SK-N-SH (cell line): ENCODE measurements around the gene MTUS2. TPM values are rescaled to one million over a fixed set of nuclear protein-coding genes. Genes with fewer than 3 reads are reported as not detected.

Source experiments
- CTCF ChIA-PET: fragments of 300-600, 350-600 bp; formaldehyde crosslinking; extraction: SDS; loops from one replicate; lab custom pipeline; 2021; lab: Yijun Ruan, JAX
- POLR2A ChIA-PET: fragments of 350-600 bp; sonication (Branson Sonifier 250); formaldehyde crosslinking; extraction: SDS; loops from one replicate; lab custom pipeline; 2020; ENCODE audit warnings: antibody characterized with exemption, inconsistent platforms; lab: Yijun Ruan, JAX
- DNase-seq: peaks from one replicate; pipeline ENCODE4 v3.0.0; 2012
- H2AFZ ChIP-seq: fragments of 200-600 bp; sonication (generic); 2 replicates; pipeline ENCODE4 v1.8.1; 2016; ENCODE audit warnings: antibody characterized with exemption, mild to moderate bottlenecking, low read depth
- H3F3A ChIP-seq: fragments of 200-600 bp; sonication (generic); replicated peaks from 2 replicates; pipeline ENCODE3; 2016; ENCODE audit warnings: antibody characterized with exemption, mild to moderate bottlenecking; ENCODE audit not compliant: insufficient read depth
- H3K27ac ChIP-seq, 2 experiments: fragments of 200-500 bp in 1 of 2; fragments of 200-600 bp in 1 of 2; sonication (Bioruptor generic) in 1 of 2; sonication (generic), shearing (Covaris generic) in 1 of 2; 2 replicates each; pipeline versions ENCODE4 v1.5.1 to v1.6.1; 2014 to 2016; ENCODE audit warnings: low read depth in 2 of 2, inconsistent platforms in 1 of 2, low read length in 1 of 2, mild to moderate bottlenecking in 1 of 2, mixed read lengths in 1 of 2
- H3K27me3 ChIP-seq: fragments of 200-600 bp; sonication (generic), shearing (Covaris generic); 2 replicates; pipeline ENCODE4 v1.6.1; 2016; ENCODE audit warnings: mixed run types; ENCODE audit not compliant: insufficient read depth
- H3K36me3 ChIP-seq, 2 experiments: fragments of 200-500 bp in 1 of 2; fragments of 200-600 bp in 1 of 2; sonication (Bioruptor generic) in 1 of 2; sonication (generic) in 1 of 2; replicated peaks in 1 of 2; 2 replicates each; pipeline versions ENCODE3 to v1.5.1; 2014 to 2016; ENCODE audit warnings: low read length in 1 of 2, mild to moderate bottlenecking in 1 of 2; ENCODE audit not compliant: insufficient read depth in 2 of 2, control insufficient read depth in 1 of 2
- H3K4me1 ChIP-seq, 2 experiments: fragments of 200-500 bp in 1 of 2; fragments of 200-600 bp in 1 of 2; sonication (Bioruptor generic) in 1 of 2; sonication (generic), shearing (Covaris generic) in 1 of 2; 2 replicates each; pipeline versions ENCODE4 v1.5.1 to v1.6.1; 2014 to 2016; ENCODE audit warnings: low read depth in 1 of 2, low read length in 1 of 2, mixed run types in 1 of 2; ENCODE audit not compliant: insufficient read depth in 2 of 2, control insufficient read depth in 1 of 2
- H3K4me2 ChIP-seq: fragments of 200-600 bp; sonication (generic), shearing (Covaris generic); 2 replicates; pipeline ENCODE4 v1.6.1; 2017; ENCODE audit warnings: mixed run types
- H3K4me3 ChIP-seq, 2 experiments: fragments of 200-500 bp in 1 of 2; fragments of 200-600 bp in 1 of 2; sonication (Bioruptor generic) in 1 of 2; sonication (generic), shearing (Covaris generic) in 1 of 2; 2 replicates each; pipeline versions ENCODE4 v1.5.1 to v1.8.1; 2014 to 2016; ENCODE audit warnings: low read depth in 2 of 2, inconsistent platforms in 1 of 2, low read length in 1 of 2, mild to moderate bottlenecking in 1 of 2, mixed read lengths in 1 of 2, moderate library complexity in 1 of 2
- H3K79me2 ChIP-seq: fragments of 200-600 bp; sonication (generic); 2 replicates; pipeline ENCODE4 v1.8.1; 2017; ENCODE audit warnings: mild to moderate bottlenecking; ENCODE audit not compliant: insufficient read depth
- H3K9ac ChIP-seq: fragments of 200-600 bp; sonication (generic); 2 replicates; pipeline ENCODE4 v1.6.1; 2017; ENCODE audit warnings: mixed run types
- H3K9me2 ChIP-seq: fragments of 200-600 bp; sonication (generic); 2 replicates; pipeline ENCODE4 v1.6.1; 2017; ENCODE audit warnings: mixed run types
- H3K9me3 ChIP-seq: fragments of 200-600 bp; sonication (generic); 2 replicates; pipeline ENCODE4 v1.6.1; 2017; ENCODE audit warnings: mixed run types, mild to moderate bottlenecking, moderate library complexity
- H4K20me1 ChIP-seq: fragments of 200-600 bp; sonication (generic); 2 replicates; pipeline ENCODE4 v1.6.1; 2017; ENCODE audit warnings: mild to moderate bottlenecking, mixed run types; ENCODE audit not compliant: insufficient read depth
- CHD2 ChIP-seq: fragments of 150-350 bp; IDR thresholded peaks from 2 replicates; pipeline ENCODE4 v1.6.1; 2018; ENCODE audit warnings: low read length; ENCODE audit not compliant: partially characterized antibody
- GABPA ChIP-seq: IDR thresholded peaks from 2 replicates; pipeline ENCODE4 v1.4.0; 2012; ENCODE audit warnings: low read depth, mild to moderate bottlenecking
- MEF2A ChIP-seq: IDR thresholded peaks from 2 replicates; pipeline ENCODE4 v1.4.0; 2012; ENCODE audit warnings: low read depth, borderline replicate concordance
- NFIC ChIP-seq: IDR thresholded peaks from 2 replicates; pipeline ENCODE4 v1.4.0; 2012; ENCODE audit warnings: borderline replicate concordance
- PBX3 ChIP-seq: IDR thresholded peaks from 2 replicates; pipeline ENCODE4; 2012
- POLR2AphosphoS5 ChIP-seq: IDR thresholded peaks from 2 replicates; pipeline ENCODE4 v1.6.1; 2012; ENCODE audit warnings: low read depth, low read length
- REST ChIP-seq: IDR thresholded peaks from 2 replicates; pipeline ENCODE4 v1.6.1; 2012; ENCODE audit warnings: mild to moderate bottlenecking, low read depth, low read length, moderate library complexity
- RXRA ChIP-seq: IDR thresholded peaks from 2 replicates; pipeline ENCODE4 v1.4.0; 2012; ENCODE audit warnings: low read depth, mild to moderate bottlenecking, borderline replicate concordance
- SIN3A ChIP-seq: IDR thresholded peaks from 2 replicates; pipeline ENCODE4 v1.6.1; 2012; ENCODE audit warnings: low read depth, mild to moderate bottlenecking, low read length, moderate library complexity, borderline replicate concordance
- TCF12 ChIP-seq: IDR thresholded peaks from 2 replicates; pipeline ENCODE4 v1.4.0; 2012
- ZBTB33 ChIP-seq: IDR thresholded peaks from 2 replicates; pipeline ENCODE4 v1.4.0; 2012; ENCODE audit warnings: low read depth, borderline replicate concordance
- WGBS: methylation state at CpG from one replicate; pipeline ENCODE4 v1.1.6; 2017; ENCODE audit warnings: low lambda C conversion rate; 5-methylcytosine and 5-hydroxymethylcytosine counted together
- polyA plus RNA-seq, 3 experiments: library from polyadenylated mRNA; depleted of rRNA; stranded (reverse); fragments of >200 nt; gene quantifications; 2 replicates each; pipeline ENCODE4 v1.2.3, GENCODE V29; 2012
- TF ChIP-seq, protein P1 (sequence below): fragments of 200-600 bp; sonication (generic); IDR thresholded peaks from 2 replicates; pipeline ENCODE4 v1.6.1; 2017; ENCODE audit warnings: antibody characterized with exemption, mild to moderate bottlenecking, moderate library complexity
- TF ChIP-seq, protein P2 (sequence below): IDR thresholded peaks from 2 replicates; pipeline ENCODE4 v1.4.0; 2012; ENCODE audit warnings: low read depth, borderline replicate concordance

The MTUS2 gene
- polyA plus RNA-seq, 1 of the 3 experiments (the other 2 are of a cell fraction), result 1.7 TPM

- no peak for TF ChIP-seq POLR2AphosphoS5
- TF ChIP-seq ZBTB33, result no peak
- TF ChIP-seq CHD2, result no peak
- TF ChIP-seq SIN3A, result no peak
- TF ChIP-seq, protein P1, sequence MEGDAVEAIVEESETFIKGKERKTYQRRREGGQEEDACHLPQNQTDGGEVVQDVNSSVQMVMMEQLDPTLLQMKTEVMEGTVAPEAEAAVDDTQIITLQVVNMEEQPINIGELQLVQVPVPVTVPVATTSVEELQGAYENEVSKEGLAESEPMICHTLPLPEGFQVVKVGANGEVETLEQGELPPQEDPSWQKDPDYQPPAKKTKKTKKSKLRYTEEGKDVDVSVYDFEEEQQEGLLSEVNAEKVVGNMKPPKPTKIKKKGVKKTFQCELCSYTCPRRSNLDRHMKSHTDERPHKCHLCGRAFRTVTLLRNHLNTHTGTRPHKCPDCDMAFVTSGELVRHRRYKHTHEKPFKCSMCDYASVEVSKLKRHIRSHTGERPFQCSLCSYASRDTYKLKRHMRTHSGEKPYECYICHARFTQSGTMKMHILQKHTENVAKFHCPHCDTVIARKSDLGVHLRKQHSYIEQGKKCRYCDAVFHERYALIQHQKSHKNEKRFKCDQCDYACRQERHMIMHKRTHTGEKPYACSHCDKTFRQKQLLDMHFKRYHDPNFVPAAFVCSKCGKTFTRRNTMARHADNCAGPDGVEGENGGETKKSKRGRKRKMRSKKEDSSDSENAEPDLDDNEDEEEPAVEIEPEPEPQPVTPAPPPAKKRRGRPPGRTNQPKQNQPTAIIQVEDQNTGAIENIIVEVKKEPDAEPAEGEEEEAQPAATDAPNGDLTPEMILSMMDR, result no peak
- TF ChIP-seq PBX3, result no peak
- no peak for TF ChIP-seq GABPA
- TF ChIP-seq REST, result no peak
- no peak for TF ChIP-seq NFIC
- TF ChIP-seq, protein P2, sequence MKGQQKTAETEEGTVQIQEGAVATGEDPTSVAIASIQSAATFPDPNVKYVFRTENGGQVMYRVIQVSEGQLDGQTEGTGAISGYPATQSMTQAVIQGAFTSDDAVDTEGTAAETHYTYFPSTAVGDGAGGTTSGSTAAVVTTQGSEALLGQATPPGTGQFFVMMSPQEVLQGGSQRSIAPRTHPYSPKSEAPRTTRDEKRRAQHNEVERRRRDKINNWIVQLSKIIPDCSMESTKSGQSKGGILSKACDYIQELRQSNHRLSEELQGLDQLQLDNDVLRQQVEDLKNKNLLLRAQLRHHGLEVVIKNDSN, result no peak
- TF ChIP-seq RXRA, result no peak
- TF ChIP-seq MEF2A, result no peak
- no peak for TF ChIP-seq TCF12
- no peak overlapping the region for H3K27ac ChIP-seq
- no peaks in the 10 kb centered on the region for H3K4me1 ChIP-seq
- ChIA-PET POLR2A (no interaction called here), CTCF (no interaction called here)
- no peak overlapping the region for H3K4me3 ChIP-seq
- H3F3A ChIP-seq, result no peaks in the 10 kb centered on the region
- 33% methylated on average over 1 of the region's 1 CpG for WGBS
- H3K9ac ChIP-seq, result no peak overlapping the region
- H3K9me3 ChIP-seq, result no peaks in the 10 kb centered on the region
- H3K9me2 ChIP-seq, result no peaks in the 10 kb centered on the region
- no peaks in the 10 kb centered on the region for H3K79me2 ChIP-seq
- no peaks in the 10 kb centered on the region for H3K36me3 ChIP-seq
- H3K4me2 ChIP-seq, result no peak overlapping the region
- no peaks in the 10 kb centered on the region; the same call in 1 of the 2 replicates for H3K27me3 ChIP-seq
- H4K20me1 ChIP-seq, result no peaks in the 10 kb centered on the region
- H2AFZ ChIP-seq, result no peak overlapping the region
- DNase-seq, result no peak
Measured at GRCh38 chr13:29137995-29138394, 317.9 kb downstream of the MTUS2 start.
